K562 (cell line): ENCODE measurements around the gene RNF19B. TPM values are rescaled to one million over a fixed set of nuclear protein-coding genes. Genes with fewer than 3 reads are reported as not detected.
A peak's percentile ranks its signal among the peaks of the same experiment; 100 is the strongest.

Experiments
- BDP1 ChIP-seq: IDR thresholded peaks from 3 replicates; pipeline ENCODE4 v1.6.1; 2011; ENCODE audit not compliant: insufficient read length, insufficient read depth
- DPF2 ChIP-seq: fragments of 450-650 bp; IDR thresholded peaks from 2 replicates; pipeline ENCODE4 v1.6.1; 2016
- ILF3 ChIP-seq: fragments of 450-650 bp; IDR thresholded peaks from 2 replicates; pipeline ENCODE4 v1.6.1; 2018; ENCODE audit warnings: antibody characterized with exemption, mild to moderate bottlenecking, moderate library complexity, borderline replicate concordance
- MEF2A ChIP-seq: IDR thresholded peaks from 2 replicates; pipeline ENCODE4 v1.6.1; 2011; ENCODE audit warnings: low read depth, mild to moderate bottlenecking, low read length, moderate library complexity; ENCODE audit not compliant: control insufficient read depth
- NEUROD1 ChIP-seq: fragments of 150-350 bp; IDR thresholded peaks from 2 replicates; pipeline ENCODE4 v1.6.1; 2014; ENCODE audit warnings: borderline replicate concordance, low read length, low read depth; ENCODE audit not compliant: partially characterized antibody
- PML ChIP-seq: IDR thresholded peaks from 2 replicates; pipeline ENCODE4 v1.6.1; 2012; ENCODE audit warnings: low read length, inconsistent platforms
- TBP ChIP-seq: optimal IDR thresholded peaks from 2 replicates; pipeline ENCODE3; 2011; ENCODE audit warnings: low read depth, low read length, improper control_type of control experiment
- ZBTB40 ChIP-seq, 2 experiments: fragments of 450-650 bp in 1 of 2; sonication (generic) in 1 of 2; formaldehyde crosslinking in 1 of 2; IDR thresholded peaks; 2 replicates each; pipeline versions ENCODE4 v1.7.1 to v1.9.0; 2016 to 2022; ENCODE audit warnings: inconsistent platforms in 1 of 2, mild to moderate bottlenecking in 1 of 2, missing genetic modification reagents in 1 of 2
- polyA plus RNA-seq, 8 experiments: library from polyadenylated mRNA; depleted of rRNA in 4 of 8; stranded (reverse) in 5 of 8; unstranded in 3 of 8; fragments of >200 nt; fragmentation: Nextera tagmentation in 2 of 8; fragmentation: Illumina TruSeq in 1 of 8; extraction: Ambion mirVana in 2 of 8; extraction: Trizol in 1 of 8; gene quantifications; 2 replicates each; pipeline versions ENCODE4 v1.2.1 to v1.2.3, GENCODE V29; 2011 to 2014; ENCODE audit warnings: inconsistent platforms in 1 of 8, missing spikeins in 1 of 8
- total RNA-seq, 7 experiments: library from RNA; depleted of rRNA in 6 of 7; stranded (reverse); fragments of >200 nt in 6 of 7; fragmentation: Illumina TruSeq in 2 of 7; extraction: Trizol in 2 of 7; gene quantifications; 2 replicates each; pipeline versions ENCODE4 v1.2.1 to v1.2.3, GENCODE V29; 2011 to 2021; ENCODE audit warnings: low replicate concordance in 1 of 7
- TF ChIP-seq, protein P1 (sequence below), 2 experiments: fragments of 450-650 bp; IDR thresholded peaks; 2 replicates each; pipeline ENCODE4 v1.6.1; 2016
- TF ChIP-seq, protein P2 (sequence below): fragments of 250-450 bp; sonication (Bioruptor Pico); IDR thresholded peaks from 2 replicates; pipeline ENCODE4 v1.4.0; 2020; ENCODE audit warnings: mild to moderate bottlenecking
- TF ChIP-seq, protein P3 (sequence below), 2 experiments: fragments of 450-650 bp in 1 of 2; sonication (generic) in 1 of 2; formaldehyde crosslinking in 1 of 2; IDR thresholded peaks in 1 of 2; conservative IDR thresholded peaks in 1 of 2; 2 replicates each; pipeline versions ENCODE4 v1.6.1 to v1.8.1; 2016 to 2023; ENCODE audit warnings: mild to moderate bottlenecking in 2 of 2, moderate library complexity in 2 of 2, inconsistent platforms in 1 of 2, missing genetic modification reagents in 1 of 2

Gene RNF19B
- total and polyA plus RNA-seq, 9 of the 15 experiments (the other 6 are each of a cell fraction or from before 2014, with no cell fraction given) = 2.6 to 14.9 (median 10.1) TPM

- TF ChIP-seq BDP1 = no peak
- peak; percentile 71 for TF ChIP-seq NEUROD1
- TF ChIP-seq, protein P1, sequence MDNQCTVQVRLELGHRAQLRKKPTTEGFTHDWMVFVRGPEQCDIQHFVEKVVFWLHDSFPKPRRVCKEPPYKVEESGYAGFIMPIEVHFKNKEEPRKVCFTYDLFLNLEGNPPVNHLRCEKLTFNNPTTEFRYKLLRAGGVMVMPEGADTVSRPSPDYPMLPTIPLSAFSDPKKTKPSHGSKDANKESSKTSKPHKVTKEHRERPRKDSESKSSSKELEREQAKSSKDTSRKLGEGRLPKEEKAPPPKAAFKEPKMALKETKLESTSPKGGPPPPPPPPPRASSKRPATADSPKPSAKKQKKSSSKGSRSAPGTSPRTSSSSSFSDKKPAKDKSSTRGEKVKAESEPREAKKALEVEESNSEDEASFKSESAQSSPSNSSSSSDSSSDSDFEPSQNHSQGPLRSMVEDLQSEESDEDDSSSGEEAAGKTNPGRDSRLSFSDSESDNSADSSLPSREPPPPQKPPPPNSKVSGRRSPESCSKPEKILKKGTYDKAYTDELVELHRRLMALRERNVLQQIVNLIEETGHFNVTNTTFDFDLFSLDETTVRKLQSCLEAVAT (IDR thresholded peaks at IDR 0.05) = peak in 1 of 2 experiments; percentile 80; a peak in 2 of 4 replicates
- TF ChIP-seq ILF3 = no peak
- peak; percentile 37 for TF ChIP-seq TBP
- peak; percentile 46 for TF ChIP-seq ZBTB40 (IDR thresholded peaks at IDR 0.05)
- no peak for TF ChIP-seq ZBTB40 (CRISPR knock-in tag; IDR thresholded peaks at IDR 0.05)
- TF ChIP-seq, protein P2, sequence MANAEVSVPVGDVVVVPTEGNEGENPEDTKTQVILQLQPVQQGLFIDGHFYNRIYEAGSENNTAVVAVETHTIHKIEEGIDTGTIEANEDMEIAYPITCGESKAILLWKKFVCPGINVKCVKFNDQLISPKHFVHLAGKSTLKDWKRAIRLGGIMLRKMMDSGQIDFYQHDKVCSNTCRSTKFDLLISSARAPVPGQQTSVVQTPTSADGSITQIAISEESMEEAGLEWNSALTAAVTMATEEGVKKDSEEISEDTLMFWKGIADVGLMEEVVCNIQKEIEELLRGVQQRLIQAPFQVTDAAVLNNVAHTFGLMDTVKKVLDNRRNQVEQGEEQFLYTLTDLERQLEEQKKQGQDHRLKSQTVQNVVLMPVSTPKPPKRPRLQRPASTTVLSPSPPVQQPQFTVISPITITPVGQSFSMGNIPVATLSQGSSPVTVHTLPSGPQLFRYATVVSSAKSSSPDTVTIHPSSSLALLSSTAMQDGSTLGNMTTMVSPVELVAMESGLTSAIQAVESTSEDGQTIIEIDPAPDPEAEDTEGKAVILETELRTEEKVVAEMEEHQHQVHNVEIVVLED (CRISPR knock-in tag) = no peak; the same call in 1 of the 2 replicates
- TF ChIP-seq DPF2 = peak; percentile 90
- TF ChIP-seq MEF2A = peak; percentile 34; the same call in 1 of the 2 replicates
- TF ChIP-seq, protein P3, sequence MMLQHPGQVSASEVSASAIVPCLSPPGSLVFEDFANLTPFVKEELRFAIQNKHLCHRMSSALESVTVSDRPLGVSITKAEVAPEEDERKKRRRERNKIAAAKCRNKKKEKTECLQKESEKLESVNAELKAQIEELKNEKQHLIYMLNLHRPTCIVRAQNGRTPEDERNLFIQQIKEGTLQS (IDR thresholded peaks at IDR 0.05) = peak; percentile 95
- TF ChIP-seq, protein P3 (CRISPR knock-in tag; conservative IDR thresholded peaks at IDR 0.05) = no peak
- TF ChIP-seq PML = no peak
Measured at GRCh38 chr1:32989160-32990050, 24.8 kb upstream of the RNF19B start (continued).
